Stimulated activated CD4-positive, alpha-beta T cell treated with anti-CD3 and anti-CD28 coated beads, TNF-alpha, amount 100 ng/mL, for 4 hours (primary cell): ENCODE data around the gene STAT5B.
A peak's percentile ranks its signal among the peaks of the same experiment; 100 is the strongest.
"Not testable (repeated sequence)": the region's sequence is repeated elsewhere in the genome, so short reads cannot be mapped to it uniquely, and the experiment has no call there.

Experiments
- DNase-seq, 3 experiments: peaks; one replicate each; pipeline ENCODE4 v3.0.0-alpha.2; 2020; ENCODE audit warnings: low read depth in 3 of 3

Gene STAT5B

GRCh38 chr17:42268236-42268635 lies 8.0 kb downstream of the STAT5B start:
- DNase-seq: no peak

DNA sequence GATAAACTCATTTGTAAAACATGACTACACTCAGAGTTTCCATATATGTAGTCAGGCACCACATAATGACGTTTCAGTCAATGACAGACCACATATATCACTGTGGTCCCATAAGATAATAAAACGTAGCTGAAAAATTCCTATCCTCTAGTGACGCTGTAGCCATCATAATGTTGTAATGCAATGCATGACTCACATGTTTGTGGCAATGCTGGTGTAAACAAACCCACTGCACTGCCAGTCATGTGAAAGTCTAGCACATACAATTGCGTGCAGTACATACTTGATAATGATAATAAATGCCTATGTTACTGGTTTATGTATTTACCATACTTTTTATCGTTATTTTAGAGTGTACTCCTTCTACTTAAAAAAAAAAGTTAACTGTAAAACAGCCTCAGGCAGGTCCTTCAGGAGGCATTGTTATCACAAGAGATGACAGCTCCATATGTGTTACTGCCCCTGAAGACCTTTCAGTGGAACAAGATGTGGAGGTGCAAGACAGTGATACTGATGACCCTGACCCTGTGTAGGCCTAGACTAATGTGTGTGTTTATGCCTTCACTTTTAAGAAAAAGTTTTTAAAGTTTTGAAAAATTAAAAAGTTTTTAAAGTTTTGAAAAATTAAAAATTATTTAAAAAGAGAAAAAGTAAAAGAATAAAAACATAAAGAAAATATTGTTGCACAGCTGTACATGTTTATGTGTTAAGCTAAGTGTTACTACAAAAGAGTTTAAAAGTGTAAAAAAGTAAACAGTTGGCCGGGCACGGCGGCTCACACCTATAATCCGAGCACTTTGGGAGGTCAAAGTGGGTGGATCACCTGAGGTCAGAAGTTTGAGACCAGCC lies 9.0 kb downstream of the STAT5B start:
- peak in 1 of 3 experiments; percentile 32 for DNase-seq

DNA sequence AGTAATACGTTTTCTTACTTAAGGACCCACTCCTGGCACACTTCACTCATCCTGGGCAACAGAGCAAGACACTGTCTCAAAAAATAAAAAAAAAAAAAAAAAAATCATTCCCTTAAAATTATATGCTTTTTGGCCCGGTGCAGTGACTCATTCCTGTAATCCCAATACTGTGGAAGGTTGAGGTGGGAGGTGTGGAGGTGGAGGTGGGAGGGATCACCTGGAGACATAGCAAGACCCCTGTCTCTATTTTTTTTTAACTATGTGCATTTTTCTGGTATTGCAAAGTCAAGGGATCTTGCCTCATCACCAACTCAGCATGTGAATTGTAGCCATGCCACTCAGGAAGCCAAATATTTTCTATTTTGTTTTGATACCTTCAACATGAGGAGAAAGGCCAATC lies 9.7 kb downstream of the STAT5B start:
- no peak for DNase-seq

- not testable (repeated sequence) for DNase-seq
Measured at GRCh38 chr17:42264366-42264765, 11.8 kb downstream of the STAT5B start.

- no peak for DNase-seq
Measured at GRCh38 chr17:42260318-42260717, 15.9 kb downstream of the STAT5B start.

DNA sequence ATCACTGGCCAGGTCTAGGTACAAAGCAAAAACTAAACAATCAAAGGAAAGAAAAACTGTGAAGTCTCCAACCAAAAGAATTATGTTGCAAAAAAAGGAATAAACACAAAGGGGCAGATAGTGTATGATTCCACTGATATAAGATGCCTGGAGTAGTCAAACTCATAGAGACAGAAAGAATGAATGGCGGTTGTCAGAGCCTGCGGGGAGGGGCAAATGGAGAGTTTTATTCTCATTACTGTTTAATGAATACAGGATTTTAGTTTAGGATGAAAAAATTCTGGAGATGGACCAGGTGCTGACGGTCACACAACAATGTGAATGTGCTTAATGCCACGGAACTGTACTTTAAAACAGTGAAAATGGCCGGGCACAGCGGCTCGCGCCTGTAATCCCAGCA lies 20.7 kb downstream of the STAT5B start:
- no peak for DNase-seq

- DNase-seq: no peak
Measured at GRCh38 chr17:42253578-42253977, 22.6 kb downstream of the STAT5B start.

GRCh38 chr17:42252597-42253550 lies 23.3 kb downstream of the STAT5B start:
- DNase-seq: no peak

DNA sequence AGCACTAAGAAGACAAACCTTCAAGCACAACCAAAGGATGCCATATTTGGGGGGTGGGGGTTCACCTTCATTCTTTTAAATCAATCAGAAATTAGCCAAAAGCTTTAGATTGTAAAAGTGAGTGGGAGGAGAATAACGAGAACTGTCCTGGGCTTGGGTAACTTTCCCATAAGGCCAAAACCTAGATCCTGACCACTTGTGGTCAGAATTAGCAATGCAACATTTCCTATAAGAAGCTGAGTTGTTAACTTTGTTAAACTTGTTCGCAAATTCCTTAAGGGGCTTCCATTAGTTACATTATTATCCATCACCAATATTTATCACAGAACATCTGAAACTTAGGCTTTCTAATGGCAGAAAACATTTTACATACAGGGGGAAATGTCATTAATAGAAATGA lies 25.1 kb downstream of the STAT5B start:
- no peak for DNase-seq

DNA sequence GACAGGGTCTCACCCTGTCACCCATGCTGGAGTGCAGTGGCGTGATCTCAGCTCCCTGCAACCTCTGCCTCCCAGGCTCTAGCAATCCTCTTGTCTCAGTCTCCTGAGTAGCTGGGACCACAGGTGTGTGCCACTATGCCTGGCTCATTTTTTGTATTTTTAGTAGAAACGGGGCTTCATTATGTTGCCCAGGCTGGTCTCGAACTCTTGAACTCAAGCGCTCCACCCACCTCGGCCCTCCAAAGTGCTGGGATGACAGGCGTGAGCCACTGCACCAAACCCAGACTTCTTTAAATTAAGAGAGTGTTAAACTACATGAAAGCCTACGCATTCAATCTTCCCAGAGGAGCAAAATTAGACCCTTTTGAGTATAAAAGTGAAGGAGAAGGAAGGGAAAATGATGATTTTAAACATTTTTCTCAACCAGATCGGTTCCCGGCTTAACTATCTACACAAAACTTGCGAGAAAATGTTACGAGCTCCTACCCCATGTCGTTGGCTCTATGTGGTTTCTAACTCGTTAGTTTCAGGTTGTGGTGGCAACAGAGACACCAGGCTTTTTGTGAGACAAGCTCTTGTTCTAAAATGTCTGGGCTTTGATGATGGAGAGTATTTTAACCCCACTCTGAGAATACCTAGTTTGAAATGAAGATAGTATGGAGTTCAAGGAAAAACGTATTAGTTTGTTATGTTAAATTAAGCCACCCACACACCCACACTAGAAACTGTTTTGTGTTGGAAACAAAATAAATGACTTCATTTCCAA lies 26.3 kb downstream of the STAT5B start:
- DNase-seq: no peak

- peak in 2 of 3 experiments; percentile 49 to 66 for DNase-seq
Measured at GRCh38 chr17:42248351-42249179, 27.6 kb downstream of the STAT5B start.

DNA sequence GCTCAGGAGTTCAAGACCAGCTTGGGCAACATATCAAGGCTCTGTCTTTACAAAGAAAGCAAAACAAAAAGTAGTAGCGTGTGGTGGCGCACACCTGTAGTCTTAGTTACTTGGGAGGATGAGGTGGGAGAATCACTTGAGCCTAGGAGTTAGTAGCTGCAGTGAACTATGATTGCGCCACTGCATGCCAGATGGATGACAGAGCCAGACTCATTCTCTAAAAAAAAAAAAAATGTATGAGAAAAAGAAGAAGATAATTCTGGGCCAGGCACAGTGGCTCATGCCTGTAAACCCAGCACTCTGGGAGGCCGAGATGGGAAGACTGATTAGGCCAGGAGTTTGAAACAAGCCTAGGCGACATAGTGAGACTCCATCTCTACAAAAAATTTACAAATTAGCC lies 28.5 kb downstream of the STAT5B start:
- DNase-seq: no peak

GRCh38 chr17:42246515-42246914 lies 29.7 kb downstream of the STAT5B start:
- no peak for DNase-seq

- not testable (repeated sequence) for DNase-seq
Measured at GRCh38 chr17:42245183-42245582, 31.0 kb downstream of the STAT5B start.

DNA sequence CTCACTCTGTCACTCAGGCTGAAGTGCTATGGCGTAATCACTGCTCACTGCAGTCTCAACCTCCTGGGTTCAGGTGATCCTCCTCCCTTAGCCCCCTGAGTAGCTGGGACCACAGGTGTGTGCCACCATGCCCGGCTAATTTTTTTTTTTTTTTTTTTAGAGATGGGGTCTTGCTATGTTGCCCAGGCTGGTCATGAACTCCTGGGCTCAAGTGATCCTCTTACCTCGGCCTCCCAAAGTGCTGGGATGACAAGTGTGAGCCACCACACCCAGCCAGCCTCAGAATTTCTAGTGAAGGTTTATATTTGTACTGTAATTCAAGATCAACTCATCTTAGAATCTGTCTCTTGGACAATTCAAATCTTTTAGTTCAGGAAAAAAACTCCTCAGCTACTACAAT lies 32.1 kb downstream of the STAT5B start:
- DNase-seq: not testable (repeated sequence)

- no peak for DNase-seq
Measured at GRCh38 chr17:42243493-42243982, 32.7 kb downstream of the STAT5B start.

- DNase-seq: no peak
Measured at GRCh38 chr17:42241871-42242270, 34.3 kb downstream of the STAT5B start.

DNA sequence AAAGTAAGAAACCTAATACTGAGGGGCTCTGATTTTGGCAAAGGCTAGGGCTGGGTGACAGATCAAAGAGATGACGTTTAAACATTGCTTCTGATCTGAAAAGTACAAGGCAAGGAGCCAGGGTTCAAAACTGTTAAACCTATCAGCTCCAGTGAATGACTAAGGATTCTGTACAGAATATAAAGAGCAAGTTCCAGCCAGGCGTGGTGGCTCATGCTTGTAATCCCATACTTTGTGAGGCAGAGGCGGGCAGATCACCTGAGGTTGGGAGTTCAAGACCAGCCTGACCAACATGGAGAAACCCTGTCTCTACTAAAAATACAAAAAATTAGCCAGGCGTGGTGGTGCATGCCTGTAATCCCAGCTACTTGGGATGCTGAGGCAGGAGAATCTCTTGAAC lies 35.3 kb downstream of the STAT5B start:
- DNase-seq: not testable (repeated sequence)

- DNase-seq: no peak
Measured at GRCh38 chr17:42240201-42240600, 36.0 kb downstream of the STAT5B start.

GRCh38 chr17:42239576-42239975 lies 36.6 kb downstream of the STAT5B start:
- not testable (repeated sequence) for DNase-seq

- no peak for DNase-seq
Measured at GRCh38 chr17:42236760-42237159, 39.4 kb downstream of the STAT5B start.
